H1 (cell line): ENCODE data around the gene CA10. TPM values are rescaled to one million over a fixed set of nuclear protein-coding genes. Genes with fewer than 3 reads are reported as not detected.

Source experiments
- CTCF ChIA-PET: fragments of 300-600 bp; sonication (Branson Sonifier 250); formaldehyde crosslinking; loops from one replicate; lab custom pipeline; 2021; ENCODE audit not compliant: partially characterized antibody; lab: Charles Lee
- POLR2A ChIA-PET: fragments of 300-600 bp; sonication (Branson Sonifier 250); formaldehyde crosslinking; loops from one replicate; lab custom pipeline; 2021; ENCODE audit warnings: inconsistent platforms; ENCODE audit not compliant: partially characterized antibody; lab: Charles Lee
- DNase-seq, 2 experiments: peaks; one replicate each; pipeline versions ENCODE4 v3.0.0 to v3.0.0-alpha.2; 2010 to 2022; ENCODE audit warnings: low spot score in 2 of 2, low read depth in 1 of 2, mixed read lengths in 1 of 2
- FAIRE-seq: peaks from 2 replicates; lab custom pipeline; 2011; peaks lifted over from hg19 to GRCh38; lab: Jason Lieb, UNC
- H2AFZ ChIP-seq: 2 replicates; pipeline ENCODE4 v1.8.1; 2012; ENCODE audit warnings: low read length, inconsistent platforms
- H2AK5ac ChIP-seq: 2 replicates; pipeline ENCODE4 v1.6.1; 2013; ENCODE audit warnings: low read depth, low read length
- H2BK120ac ChIP-seq: replicated peaks from 2 replicates; pipeline ENCODE3; 2013; ENCODE audit warnings: low read depth, low read length, inconsistent platforms
- H2BK12ac ChIP-seq: 2 replicates; pipeline ENCODE4 v1.6.1; 2013; ENCODE audit warnings: low read depth, low read length
- H2BK15ac ChIP-seq: 2 replicates; pipeline ENCODE4 v1.6.1; 2013; ENCODE audit warnings: low read length
- H2BK20ac ChIP-seq: 2 replicates; pipeline ENCODE4 v1.6.1; 2013; ENCODE audit warnings: low read length
- H2BK5ac ChIP-seq: 2 replicates; pipeline ENCODE4 v1.6.1; 2013; ENCODE audit warnings: low read depth, low read length
- H3K14ac ChIP-seq: 2 replicates; pipeline ENCODE4 v1.6.1; 2013; ENCODE audit warnings: inconsistent platforms; ENCODE audit not compliant: insufficient read length
- H3K18ac ChIP-seq: 2 replicates; pipeline ENCODE4 v1.6.1; 2013; ENCODE audit warnings: low read length; ENCODE audit errors: extremely low read depth
- H3K23ac ChIP-seq: 2 replicates; pipeline ENCODE4 v1.6.1; 2013; ENCODE audit warnings: inconsistent platforms; ENCODE audit not compliant: insufficient read length
- H3K23me2 ChIP-seq: 2 replicates; pipeline ENCODE4 v1.6.1; 2013; ENCODE audit warnings: low read depth, low read length
- H3K27ac ChIP-seq: 2 replicates; pipeline ENCODE4 v1.6.1; 2011; ENCODE audit warnings: low read depth, low read length, inconsistent platforms
- H3K27me3 ChIP-seq, 4 experiments: replicated peaks in 1 of 4; 1 replicate in 1 of 4; 2 replicates in 3 of 4; pipeline versions ENCODE4 v1.6.1 to v1.8.1; 2011 to 2013; ENCODE audit warnings: low read length in 3 of 4, mild to moderate bottlenecking in 3 of 4, inconsistent platforms in 2 of 4, mixed read lengths in 2 of 4, moderate library complexity in 1 of 4; ENCODE audit not compliant: control insufficient read depth in 3 of 4, insufficient read depth in 3 of 4; ENCODE audit errors: extremely low read depth in 1 of 4
- H3K36me3 ChIP-seq, 4 experiments: 2 replicates each; pipeline versions ENCODE4 v1.6.1 to v1.8.1; 2011 to 2013; ENCODE audit warnings: mild to moderate bottlenecking in 4 of 4, low read length in 3 of 4, moderate library complexity in 2 of 4, control low read depth in 1 of 4, inconsistent platforms in 1 of 4; ENCODE audit not compliant: insufficient read depth in 4 of 4, control insufficient read depth in 2 of 4
- H3K4ac ChIP-seq: replicated peaks from 2 replicates; pipeline ENCODE3; 2013; ENCODE audit warnings: low read length, low read depth, mixed read lengths, inconsistent platforms; ENCODE audit not compliant: insufficient read length
- H3K4me1 ChIP-seq, 4 experiments: replicated peaks in 1 of 4; 1 replicate in 1 of 4; 2 replicates in 3 of 4; pipeline versions ENCODE4 v1.6.1 to v1.8.1; 2011 to 2013; ENCODE audit warnings: low read length in 3 of 4, inconsistent platforms in 2 of 4, mixed read lengths in 1 of 4; ENCODE audit not compliant: insufficient read depth in 4 of 4, control insufficient read depth in 3 of 4
- H3K4me2 ChIP-seq, 2 experiments: 2 replicates each; pipeline versions ENCODE4 v1.6.1 to v1.8.1; 2011 to 2013; ENCODE audit warnings: low read depth in 2 of 2, low read length in 2 of 2, control low read depth in 1 of 2, inconsistent platforms in 1 of 2, mild to moderate bottlenecking in 1 of 2; ENCODE audit not compliant: insufficient read depth in 1 of 2
- H3K4me3 ChIP-seq, 4 experiments: fragments of 200-600, 300-600 bp in 1 of 4; sonication (generic), shearing (Covaris generic), sonication (Bioruptor Twin) in 1 of 4; 2 replicates each; pipeline versions ENCODE4 v1.5.1 to v1.8.1; 2011 to 2016; ENCODE audit warnings: low read length in 4 of 4, low read depth in 3 of 4, control low read depth in 2 of 4, inconsistent platforms in 2 of 4, mild to moderate bottlenecking in 2 of 4, mixed read lengths in 1 of 4, moderate library complexity in 1 of 4; ENCODE audit not compliant: insufficient read depth in 2 of 4; ENCODE audit errors: extremely low read depth in 1 of 4
- H3K56ac ChIP-seq: replicated peaks from 2 replicates; pipeline ENCODE3; 2013; ENCODE audit warnings: low read depth, mild to moderate bottlenecking, mixed read lengths, low read length, inconsistent platforms; ENCODE audit not compliant: insufficient read length
- H3K79me1 ChIP-seq: 2 replicates; pipeline ENCODE4 v1.6.1; 2013; ENCODE audit warnings: low read depth, low read length, control low read depth
- H3K79me2 ChIP-seq, 2 experiments: 2 replicates each; pipeline versions ENCODE4 v1.6.1 to v1.8.1; 2012 to 2013; ENCODE audit warnings: low read length in 2 of 2, mild to moderate bottlenecking in 2 of 2, inconsistent platforms in 1 of 2; ENCODE audit not compliant: insufficient read depth in 2 of 2, control insufficient read depth in 1 of 2
- H3K9ac ChIP-seq, 4 experiments: replicated peaks in 1 of 4; 1 replicate in 1 of 4; 2 replicates in 3 of 4; pipeline versions ENCODE4 v1.6.1 to v1.8.1; 2011 to 2013; ENCODE audit warnings: low read depth in 3 of 4, low read length in 3 of 4, control low read depth in 2 of 4, mild to moderate bottlenecking in 2 of 4, moderate library complexity in 2 of 4, inconsistent platforms in 1 of 4; ENCODE audit errors: extremely low read depth in 1 of 4
- H3K9me3 ChIP-seq, 2 experiments: 2 replicates each; pipeline versions ENCODE4 v1.6.1 to v1.8.1; 2012 to 2013; ENCODE audit warnings: mild to moderate bottlenecking in 2 of 2, moderate library complexity in 2 of 2, control low read depth in 1 of 2, inconsistent platforms in 1 of 2, low read depth in 1 of 2, low read length in 1 of 2, mixed read lengths in 1 of 2; ENCODE audit not compliant: insufficient read depth in 2 of 2
- H4K20me1 ChIP-seq, 2 experiments: replicated peaks in 1 of 2; 2 replicates each; pipeline versions ENCODE3 to v1.8.1; 2011 to 2013; ENCODE audit warnings: inconsistent platforms in 2 of 2, low read length in 2 of 2, mild to moderate bottlenecking in 1 of 2; ENCODE audit not compliant: insufficient read depth in 2 of 2, control insufficient read depth in 1 of 2
- H4K5ac ChIP-seq: 2 replicates; pipeline ENCODE4 v1.6.1; 2013; ENCODE audit warnings: low read length, low read depth, mixed read lengths, inconsistent platforms; ENCODE audit not compliant: insufficient read length
- H4K8ac ChIP-seq: 2 replicates; pipeline ENCODE4 v1.8.0; 2013; ENCODE audit warnings: mild to moderate bottlenecking, moderate library complexity, low read length, inconsistent platforms; ENCODE audit not compliant: insufficient read depth; ENCODE audit errors: extremely low read depth
- H4K91ac ChIP-seq: replicated peaks from 2 replicates; pipeline ENCODE3; 2013; ENCODE audit warnings: low read length, mixed read lengths, inconsistent platforms; ENCODE audit not compliant: insufficient read length
- CBX5 ChIP-seq: fragments of 300-800, 300-1000 bp; sonication (generic); IDR thresholded peaks from 2 replicates; pipeline ENCODE4 v1.7.1; 2016; ENCODE audit warnings: antibody characterized with exemption, low read length, low read depth
- EZH2 ChIP-seq: fragments of 200-600 bp; sonication (generic); IDR thresholded peaks from 2 replicates; pipeline ENCODE4 v1.7.1; 2012; ENCODE audit warnings: low read depth, mild to moderate bottlenecking, moderate library complexity, low read length, inconsistent platforms; ENCODE audit not compliant: severe bottlenecking
- GTF2F1 ChIP-seq: IDR thresholded peaks from 2 replicates; pipeline ENCODE4 v1.6.1; 2012; ENCODE audit warnings: low read depth, low read length, improper control_type of control experiment, borderline replicate concordance
- JUND ChIP-seq: IDR thresholded peaks from 2 replicates; pipeline ENCODE4 v1.6.1; 2011; ENCODE audit warnings: mild to moderate bottlenecking, improper control_type of control experiment, low read length
- KDM5A ChIP-seq: fragments of 200-600 bp; IDR thresholded peaks from 2 replicates; pipeline ENCODE4 v1.7.1; 2012; ENCODE audit warnings: mild to moderate bottlenecking, low read length, inconsistent platforms, mixed read lengths
- MAX ChIP-seq: IDR thresholded peaks from 2 replicates; pipeline ENCODE4 v1.6.1; 2012; ENCODE audit warnings: inconsistent platforms
- NANOG ChIP-seq: IDR thresholded peaks from 2 replicates; pipeline ENCODE4 v1.6.1; 2011; ENCODE audit warnings: low read length, low read depth, mild to moderate bottlenecking, inconsistent platforms; ENCODE audit not compliant: insufficient read depth, poor library complexity, severe bottlenecking
- NRF1 ChIP-seq: IDR thresholded peaks from 2 replicates; pipeline ENCODE4 v1.6.1; 2011; ENCODE audit warnings: mild to moderate bottlenecking, low read depth, low read length, improper control_type of control experiment
- SAP30 ChIP-seq: fragments of 300-600 bp; sonication (generic); IDR thresholded peaks from 2 replicates; pipeline ENCODE4 v1.7.1; 2012; ENCODE audit warnings: low read length, moderate library complexity, mild to moderate bottlenecking, inconsistent platforms; ENCODE audit not compliant: insufficient read depth, insufficient replicate concordance
- SRF ChIP-seq: IDR thresholded peaks from 2 replicates; pipeline ENCODE4 v1.6.1; 2011; ENCODE audit warnings: mild to moderate bottlenecking, low read depth, low read length, moderate library complexity
- TEAD4 ChIP-seq: IDR thresholded peaks from 2 replicates; pipeline ENCODE4 v1.6.1; 2012; ENCODE audit warnings: low read depth, low read length, inconsistent platforms, mixed read lengths
- USF2 ChIP-seq: IDR thresholded peaks from 2 replicates; pipeline ENCODE4 v1.6.1; 2011; ENCODE audit warnings: low read length, improper control_type of control experiment
- WGBS, 2 experiments: shearing (Covaris generic) in 1 of 2; methylation state at CpG; one replicate each; pipeline versions ENCODE4 v1.1.6 to v1.1.7; 2013 to 2015; ENCODE audit warnings: low lambda C conversion rate in 2 of 2, mixed read lengths in 2 of 2, inconsistent platforms in 1 of 2, low coverage in 1 of 2, missing lambda C conversion rate in 1 of 2; ENCODE audit not compliant: insufficient replicate concordance in 2 of 2, insufficient coverage in 1 of 2, insufficient read length in 1 of 2; ENCODE audit errors: extremely low coverage in 1 of 2, missing lambda C conversion rate in 1 of 2; 5-methylcytosine and 5-hydroxymethylcytosine counted together
- polyA plus RNA-seq, 7 experiments: library from polyadenylated mRNA; depleted of rRNA in 3 of 7; stranded (reverse) in 5 of 7; unstranded in 2 of 7; fragments of >200 nt in 5 of 7; fragments of 200-250 nt in 2 of 7; gene quantifications; 1 replicate in 5 of 7; 2 replicates in 1 of 7; 4 replicates in 1 of 7; pipeline versions ENCODE4 v1.2.1 to v1.2.3, GENCODE V29; 2011 to 2013; ENCODE audit warnings: missing spikeins in 2 of 7, mixed read lengths in 2 of 7
- total RNA-seq: library from RNA; stranded (reverse); fragmentation: NEBNext Ultra II Directional; extraction: Animal tissue kit (Norgen Biotek cat#: 25700); gene quantifications from 2 replicates; pipeline ENCODE4 v1.2.1, GENCODE V29; 2021

The CA10 gene
- total and polyA plus RNA-seq, 2 of the 8 experiments (the other 6 are each of a cell fraction or from before 2014, with no cell fraction given), result 0.60 to 0.63 TPM

- no peaks in the 10 kb centered on the region for H3K27me3 ChIP-seq
- H2BK20ac ChIP-seq, result no peak overlapping the region
- no peaks in the 10 kb centered on the region for H3K9me3 ChIP-seq
- no peak overlapping the region for H2AK5ac ChIP-seq
- no peak overlapping the region for H2BK15ac ChIP-seq
- WGBS, 2 experiments, result 78% methylated on average over 2 of the region's 2 CpGs; no CpG with 5 or more reads in 1 of the 2 experiments
- H4K8ac ChIP-seq, result no peak overlapping the region
- H4K20me1 ChIP-seq, result no peaks in the 10 kb centered on the region
- no peak overlapping the region for H4K91ac ChIP-seq
- H3K4me1 ChIP-seq, result no peaks in the 10 kb centered on the region
- H3K9ac ChIP-seq, result no peak overlapping the region
- H2BK5ac ChIP-seq, result no peak overlapping the region
- no peak overlapping the region for H3K4me3 ChIP-seq
- H3K23me2 ChIP-seq, result no peaks in the 10 kb centered on the region
- FAIRE-seq (no peak), DNase-seq (no peak)
- ChIA-PET POLR2A (no interaction called here), CTCF (interaction anchor here (0.7 to 1.3 kb wide), 2 partner anchors 32 to 49 kb away, joined by 3 to 4 read pairs; no protein-coding TSS in a partner anchor)
- H3K56ac ChIP-seq, result no peak overlapping the region
- no peak overlapping the region for H2BK12ac ChIP-seq
- H3K79me2 ChIP-seq, result no peaks in the 10 kb centered on the region
- no peak overlapping the region for H2BK120ac ChIP-seq
- H4K5ac ChIP-seq, result no peak overlapping the region
- no peak overlapping the region for H3K23ac ChIP-seq
- H2AFZ ChIP-seq, result peak overlapping the region; percentile 64
- H3K27ac ChIP-seq, result no peak overlapping the region
- H3K4me2 ChIP-seq, result no peak overlapping the region
- H3K14ac ChIP-seq, result no peak overlapping the region
- H3K18ac ChIP-seq, result no peak overlapping the region
- H3K36me3 ChIP-seq, result no peaks in the 10 kb centered on the region
- H3K4ac ChIP-seq, result no peak overlapping the region
- no peaks in the 10 kb centered on the region for H3K79me1 ChIP-seq
- no peak for TF ChIP-seq TEAD4
- TF ChIP-seq SRF, result no peak
- TF ChIP-seq GTF2F1, result no peak
- TF ChIP-seq MAX, result no peak
- no peak for TF ChIP-seq USF2
- no peak for TF ChIP-seq NANOG
- TF ChIP-seq NRF1, result no peak
- no peak for TF ChIP-seq CBX5
- no peak for TF ChIP-seq KDM5A
- TF ChIP-seq SAP30, result no peak
- TF ChIP-seq JUND, result no peak
- no peak for TF ChIP-seq EZH2
These were observed 44.1 kb upstream of the CA10 start for GRCh38 chr17:52202520-52203080.
